Body of pancreas (tissue), 4 donors: ENCODE data around the gene USF2.

Experiments used
- POLR2A ChIP-seq, 3 donors: fragments of 450-650 bp; IDR thresholded peaks; one replicate each; pipeline ENCODE4 v1.6.1; 2016; ENCODE audit warnings: antibody characterized with exemption in 3 of 3, mild to moderate bottlenecking in 2 of 3
- TF ChIP-seq, protein P1 (sequence below), 7 experiments: fragments of 450-650 bp in 4 of 7; fragments of 200-600 bp in 3 of 7; sonication (generic) in 3 of 7; IDR thresholded peaks; one replicate each; pipeline ENCODE4 v1.5.1; 2016 to 2019; ENCODE audit warnings: antibody characterized with exemption in 7 of 7

GRCh38 chr19:35295792-35296462 is 27.2 kb downstream of the USF2 start:
- TF ChIP-seq, protein P1, sequence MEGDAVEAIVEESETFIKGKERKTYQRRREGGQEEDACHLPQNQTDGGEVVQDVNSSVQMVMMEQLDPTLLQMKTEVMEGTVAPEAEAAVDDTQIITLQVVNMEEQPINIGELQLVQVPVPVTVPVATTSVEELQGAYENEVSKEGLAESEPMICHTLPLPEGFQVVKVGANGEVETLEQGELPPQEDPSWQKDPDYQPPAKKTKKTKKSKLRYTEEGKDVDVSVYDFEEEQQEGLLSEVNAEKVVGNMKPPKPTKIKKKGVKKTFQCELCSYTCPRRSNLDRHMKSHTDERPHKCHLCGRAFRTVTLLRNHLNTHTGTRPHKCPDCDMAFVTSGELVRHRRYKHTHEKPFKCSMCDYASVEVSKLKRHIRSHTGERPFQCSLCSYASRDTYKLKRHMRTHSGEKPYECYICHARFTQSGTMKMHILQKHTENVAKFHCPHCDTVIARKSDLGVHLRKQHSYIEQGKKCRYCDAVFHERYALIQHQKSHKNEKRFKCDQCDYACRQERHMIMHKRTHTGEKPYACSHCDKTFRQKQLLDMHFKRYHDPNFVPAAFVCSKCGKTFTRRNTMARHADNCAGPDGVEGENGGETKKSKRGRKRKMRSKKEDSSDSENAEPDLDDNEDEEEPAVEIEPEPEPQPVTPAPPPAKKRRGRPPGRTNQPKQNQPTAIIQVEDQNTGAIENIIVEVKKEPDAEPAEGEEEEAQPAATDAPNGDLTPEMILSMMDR (IDR thresholded peaks at IDR 0.05): no peak
- no peak for TF ChIP-seq POLR2A (IDR thresholded peaks at IDR 0.05)
